ENCODE data around the gene MRPL37. TPM values are rescaled to one million over a fixed set of nuclear protein-coding genes. Genes with fewer than 3 reads are reported as not detected.

MRPL37 gene
- total RNA-seq, 2 experiments from 2014 or later = 24.0 to 24.4 TPM

- Histone ChIP-seq H3K9me3 (ENCODE audit: control insufficient read depth in 1 of 2, insufficient read depth in 1 of 2, low read length in 2 of 2) (no peaks in the 10 kb centered on the region), H3K4me1 (ENCODE audit: insufficient read depth, low read length) (no peaks in the 10 kb centered on the region), H3K4me3 (ENCODE audit: low read length) (no peak overlapping the region), H3K36me3 (ENCODE audit: insufficient read depth, low read length) (peaks cover 46% of the 10 kb centered on the region), H3K27ac (ENCODE audit: low read depth in 1 of 2, low read length in 2 of 2) (no peak overlapping the region), H3K27me3 (ENCODE audit: control insufficient read depth in 1 of 2, insufficient read depth in 2 of 2, low read length in 2 of 2) (no peaks in the 10 kb centered on the region)
- H3K4me3 Mint-ChIP-seq = no peak overlapping the region
- intact Hi-C loops (cut with DNase I, micrococcal nuclease) = no loop called here
- DNase-seq (no peak), ATAC-seq (ENCODE audit: poor library complexity) (no peak)
- peaks cover 36% of the 10 kb centered on the region for H3K36me3 Mint-ChIP-seq (ENCODE audit: low read depth)
- POLR2A ChIA-PET = no interaction called here
- H3K27me3 Mint-ChIP-seq = no peaks in the 10 kb centered on the region
- H3K27ac Mint-ChIP-seq = no peak overlapping the region
- CTCF ChIA-PET = no interaction called here
- no peak for TF ChIP-seq CTCF (IDR thresholded peaks at IDR 0.05)
- H3K4me1 Mint-ChIP-seq (ENCODE audit: low read depth) = no peaks in the 10 kb centered on the region
- no peaks in the 10 kb centered on the region for H3K9me3 Mint-ChIP-seq
Measured at GRCh38 chr1:54249819-54250435, 50.0 kb downstream of the MRPL37 start.

GRCh38 chr1:54250670-54251069, 50.7 kb downstream of the MRPL37 start:
- DNase-seq (no peak), ATAC-seq (ENCODE audit: poor library complexity) (no peak)
- intact Hi-C loops (cut with DNase I, micrococcal nuclease) = no loop called here
- Mint-ChIP-seq H3K27me3 (no peaks in the 10 kb centered on the region), H3K9me3 (no peaks in the 10 kb centered on the region), H3K27ac (no peak overlapping the region), H3K4me3 (no peak overlapping the region), H3K4me1 (ENCODE audit: low read depth) (no peaks in the 10 kb centered on the region), H3K36me3 (ENCODE audit: low read depth) (peaks cover 34% of the 10 kb centered on the region)
- no peak overlapping the region for H3K4me3 ChIP-seq (ENCODE audit: low read length)
- H3K36me3 ChIP-seq (ENCODE audit: insufficient read depth, low read length) = peaks cover 48% of the 10 kb centered on the region
- no peak for TF ChIP-seq CTCF (IDR thresholded peaks at IDR 0.05)
- H3K4me1 ChIP-seq (ENCODE audit: insufficient read depth, low read length) = no peaks in the 10 kb centered on the region
- no peaks in the 10 kb centered on the region for H3K9me3 ChIP-seq (ENCODE audit: control insufficient read depth in 1 of 2, insufficient read depth in 1 of 2, low read length in 2 of 2)
- ChIA-PET POLR2A (no interaction called here), CTCF (no interaction called here)
- H3K27me3 ChIP-seq (ENCODE audit: control insufficient read depth in 1 of 2, insufficient read depth in 2 of 2, low read length in 2 of 2) = no peaks in the 10 kb centered on the region
- H3K27ac ChIP-seq (ENCODE audit: low read depth in 1 of 2, low read length in 2 of 2) = no peak overlapping the region

DNA sequence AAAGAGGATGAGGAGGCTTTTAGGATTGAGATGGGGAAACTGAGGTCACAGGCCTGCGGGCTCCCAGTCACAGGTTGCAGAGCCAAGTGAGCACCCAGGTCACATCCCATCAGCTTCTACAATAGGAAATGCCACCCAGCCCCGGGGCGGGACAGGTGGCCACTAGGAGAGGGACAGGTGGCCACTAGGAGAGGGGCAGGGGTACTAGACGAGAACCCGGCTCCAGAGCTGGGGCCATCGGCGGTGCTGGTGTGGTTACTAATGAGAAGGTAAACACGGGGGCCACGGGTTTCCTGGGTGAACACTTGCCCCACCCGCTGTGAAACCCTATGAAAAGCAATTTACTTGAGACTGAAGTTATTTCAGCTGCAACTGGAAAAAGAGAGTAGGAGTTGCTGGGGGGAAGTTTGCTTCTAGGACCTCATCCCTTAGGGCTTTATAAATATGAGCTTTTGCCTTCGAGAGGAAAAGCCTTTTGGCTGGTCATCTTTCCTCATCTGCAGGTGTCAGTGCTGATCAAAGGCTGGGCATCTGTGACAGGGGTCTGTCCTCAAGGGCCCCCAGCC, 52.5 kb downstream of the MRPL37 start:
- peaks cover 38% of the 10 kb centered on the region for H3K36me3 ChIP-seq (ENCODE audit: insufficient read depth, low read length)
- H3K27me3 ChIP-seq (ENCODE audit: control insufficient read depth in 1 of 2, insufficient read depth in 2 of 2, low read length in 2 of 2) = no peaks in the 10 kb centered on the region
- no peak for TF ChIP-seq CTCF (IDR thresholded peaks at IDR 0.05)
- DNase-seq = no peak
- Mint-ChIP-seq H3K4me1 (ENCODE audit: low read depth) (no peaks in the 10 kb centered on the region), H3K27me3 (no peaks in the 10 kb centered on the region), H3K4me3 (no peak overlapping the region), H3K9me3 (no peaks in the 10 kb centered on the region), H3K27ac (no peak overlapping the region), H3K36me3 (ENCODE audit: low read depth) (peaks cover 44% of the 10 kb centered on the region)
- H3K4me3 ChIP-seq (ENCODE audit: low read length) = no peak overlapping the region
- ATAC-seq (ENCODE audit: poor library complexity) = no peak
- POLR2A ChIA-PET = no interaction called here
- CTCF ChIA-PET = no interaction called here
- H3K9me3 ChIP-seq (ENCODE audit: control insufficient read depth in 1 of 2, insufficient read depth in 1 of 2, low read length in 2 of 2) = no peaks in the 10 kb centered on the region
- no peak overlapping the region for H3K27ac ChIP-seq (ENCODE audit: low read depth in 1 of 2, low read length in 2 of 2)
- intact Hi-C loops (cut with DNase I, micrococcal nuclease) = no loop called here
- no peaks in the 10 kb centered on the region for H3K4me1 ChIP-seq (ENCODE audit: insufficient read depth, low read length)

Measured in CD4-positive, alpha-beta T cell (primary cell).